Transverse colon (tissue), 4 donors: Measurements from ENCODE around the gene FOXA1.

Experiments used
- CTCF ChIP-seq, 5 experiments: fragments of 200-600 bp in 3 of 5; fragments of 450-650 bp in 2 of 5; sonication (generic) in 3 of 5; IDR thresholded peaks; 1 replicate in 2 of 5; 2 replicates in 3 of 5; pipeline ENCODE4 v1.5.1; 2016 to 2017; ENCODE audit warnings: antibody characterized with exemption in 5 of 5, inconsistent platforms in 3 of 5, mild to moderate bottlenecking in 2 of 5, moderate library complexity in 1 of 5
- EP300 ChIP-seq: sonication (generic); formaldehyde crosslinking; IDR thresholded peaks from one replicate; pipeline ENCODE4 v1.6.1; 2017; ENCODE audit warnings: antibody characterized with exemption, low read depth
- POLR2A ChIP-seq: fragments of 450-650 bp; IDR thresholded peaks from one replicate; pipeline ENCODE4 v1.6.1; 2016; ENCODE audit warnings: antibody characterized with exemption, mild to moderate bottlenecking, moderate library complexity
- POLR2AphosphoS5 ChIP-seq, 3 donors: sonication (generic); formaldehyde crosslinking; IDR thresholded peaks; one replicate each; pipeline ENCODE4 v1.6.1; 2016; ENCODE audit warnings: antibody characterized with exemption in 3 of 3

GRCh38 chr14:37591941-37592481 lies 3.0 kb downstream of the FOXA1 start:
- TF ChIP-seq EP300 = no peak
- TF ChIP-seq POLR2AphosphoS5 (IDR thresholded peaks at IDR 0.05) = no peak
- TF ChIP-seq CTCF (IDR thresholded peaks at IDR 0.05) = no peak
- no peak for TF ChIP-seq POLR2A
